ENCODE data around the gene CTXND1.
"Not testable (repeated sequence)": the region's sequence is repeated elsewhere in the genome, so short reads cannot be mapped to it uniquely, and the experiment has no call there.

CTXND1 gene

GRCh38 chr15:80159301-80159700, 92.7 kb downstream of the CTXND1 start:
- DNase-seq (ENCODE audit: low spot score) = no peak

GRCh38 chr15:80157215-80157614, 94.8 kb downstream of the CTXND1 start:
- no peak for DNase-seq (ENCODE audit: low spot score)

- no peak for DNase-seq (ENCODE audit: low spot score)
Observed at GRCh38 chr15:80156176-80156720, 95.8 kb downstream of the CTXND1 start.

GRCh38 chr15:80155378-80156175, 96.4 kb downstream of the CTXND1 start:
- not testable (repeated sequence) for DNase-seq (ENCODE audit: low spot score)

- DNase-seq (ENCODE audit: low spot score) = no peak
Observed at GRCh38 chr15:80155001-80155377, 97.0 kb downstream of the CTXND1 start.

- DNase-seq (ENCODE audit: low spot score) = no peak
Observed at GRCh38 chr15:80154336-80154735, 97.7 kb downstream of the CTXND1 start.

- DNase-seq (ENCODE audit: low spot score) = no peak
Observed at GRCh38 chr15:80153900-80154299, 98.1 kb downstream of the CTXND1 start.

- peak; percentile 23 for DNase-seq (ENCODE audit: low spot score)
Observed at GRCh38 chr15:80152896-80153876, 98.8 kb downstream of the CTXND1 start, which contains the start of gene FAH. Gene FAH (plus strand): TSS chr15:80152999. CDS start chr15:80153055, 56 bp downstream.

GRCh38 chr15:80152180-80152895, 99.7 kb downstream of the CTXND1 start:
- DNase-seq (ENCODE audit: low spot score) = peak; percentile 88

GRCh38 chr15:80151576-80151975, 100.4 kb downstream of the CTXND1 start:
- DNase-seq (ENCODE audit: low spot score) = no peak

GRCh38 chr15:80151148-80151547, 100.9 kb downstream of the CTXND1 start:
- no peak for DNase-seq (ENCODE audit: low spot score)
